Left forelimb (tissue), 1 donor: Measurements from ENCODE around the gene RAB28.
"Not testable (repeated sequence)": the region's sequence is repeated elsewhere in the genome, so short reads cannot be mapped to it uniquely, and the experiment has no call there.

Source experiments
- DNase-seq: peaks from one replicate; pipeline ENCODE4 v3.0.0-alpha.2; 2018; ENCODE audit warnings: low spot score

RAB28 gene

GRCh38 chr4:13445841-13446790 is 38.0 kb downstream of the RAB28 start:
- no peak for DNase-seq

DNA sequence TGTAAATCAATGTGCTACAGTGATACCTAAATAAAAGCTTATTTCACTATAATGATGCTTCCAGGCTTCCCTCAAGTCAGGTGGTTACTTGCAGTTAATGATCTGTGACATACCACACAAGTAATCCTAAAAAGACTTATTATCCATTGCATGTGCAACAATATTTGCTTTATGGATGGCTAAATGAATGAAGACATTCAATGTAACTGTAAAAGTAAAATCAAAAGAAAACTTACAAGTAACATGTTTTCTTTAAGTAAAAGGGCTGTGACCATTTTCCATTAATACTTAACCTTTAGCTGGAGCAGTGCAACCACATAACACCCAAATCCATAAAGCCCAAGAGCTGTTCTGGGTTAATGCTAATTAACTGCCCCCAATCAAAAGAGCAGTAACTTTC is 42.6 kb downstream of the RAB28 start:
- DNase-seq, result no peak

GRCh38 chr4:13436962-13437361 is 47.2 kb downstream of the RAB28 start:
- no peak for DNase-seq

DNA sequence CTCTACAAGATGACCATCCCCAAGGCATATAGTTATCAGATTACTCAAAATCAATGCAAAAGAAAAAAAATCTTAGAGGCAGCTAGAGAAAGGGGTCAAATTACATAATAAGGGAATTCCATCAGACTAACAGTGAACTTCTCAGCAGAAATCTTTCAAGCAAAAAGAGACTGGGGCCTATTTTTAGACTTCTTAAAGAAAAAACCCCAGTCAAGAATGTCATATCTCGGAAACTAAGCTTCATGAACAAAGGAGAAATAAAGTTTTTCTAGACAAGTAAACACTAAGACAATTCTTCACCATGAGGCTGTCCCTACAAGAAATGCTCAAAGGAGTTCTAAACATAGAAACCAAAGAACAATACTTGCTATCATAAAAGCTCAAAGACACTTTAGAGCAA is 51.7 kb downstream of the RAB28 start:
- no peak for DNase-seq

GRCh38 chr4:13430834-13431568 is 53.1 kb downstream of the RAB28 start:
- DNase-seq, result no peak

DNA sequence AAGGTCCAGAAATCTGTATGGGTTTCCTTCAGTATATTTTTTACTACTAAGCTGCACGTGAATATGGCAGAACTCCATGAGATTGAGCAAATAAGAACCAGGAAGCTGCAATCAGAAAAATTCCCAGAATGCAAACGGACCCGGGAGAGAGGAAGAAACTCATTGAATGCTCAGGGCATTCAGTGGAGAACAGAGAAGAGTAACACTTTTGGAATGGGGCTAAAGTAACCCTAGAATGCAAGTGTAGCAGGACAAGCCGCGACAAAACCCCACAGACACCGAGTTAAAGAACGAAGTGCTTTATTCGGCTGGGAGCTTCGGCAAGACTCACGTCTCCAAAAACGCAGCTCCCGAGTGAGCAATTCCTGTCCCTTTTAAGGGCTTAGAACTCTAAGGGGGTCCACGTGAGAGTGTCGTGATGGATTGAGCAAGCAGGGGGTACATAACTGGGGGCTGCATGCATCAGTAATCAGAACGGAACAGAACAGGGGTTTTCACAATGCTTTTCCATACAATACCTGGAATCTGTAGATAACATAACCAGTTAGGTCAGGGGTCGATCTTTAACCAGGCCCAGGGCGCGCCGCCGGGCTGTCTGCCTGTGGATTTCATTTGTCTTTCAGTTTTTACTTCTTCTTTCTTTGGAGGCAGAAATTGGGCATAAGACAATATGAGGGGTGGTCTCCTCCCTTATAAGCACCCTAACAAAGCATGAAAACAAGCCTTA is 56.4 kb downstream of the RAB28 start:
- no peak for DNase-seq

GRCh38 chr4:13415068-13415785 is 68.9 kb downstream of the RAB28 start:
- no peak for DNase-seq

- DNase-seq, result no peak
These were observed 70.3 kb downstream of the RAB28 start for GRCh38 chr4:13413729-13414437.

DNA sequence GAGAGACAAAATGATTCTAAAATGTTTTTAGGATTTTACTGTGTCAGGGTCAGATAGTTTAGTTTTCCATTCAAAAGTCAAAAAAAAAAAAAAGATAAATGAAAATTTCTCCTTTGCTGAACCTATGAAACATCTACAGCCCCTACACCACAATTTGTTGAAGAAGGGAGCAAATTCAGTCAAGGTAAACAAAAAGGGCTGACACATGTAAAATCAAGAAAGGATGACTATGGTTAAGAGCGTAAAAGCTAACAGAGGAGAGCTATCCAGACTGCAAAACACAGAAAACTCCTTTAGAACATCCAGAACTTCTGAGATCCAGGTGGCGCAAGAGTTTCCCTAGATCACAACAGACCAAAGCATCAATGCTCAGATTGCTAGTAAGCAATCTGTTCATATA is 72.2 kb downstream of the RAB28 start:
- DNase-seq, result no peak

- no peak for DNase-seq
These were observed 74.8 kb downstream of the RAB28 start for GRCh38 chr4:13409324-13409723.

DNA sequence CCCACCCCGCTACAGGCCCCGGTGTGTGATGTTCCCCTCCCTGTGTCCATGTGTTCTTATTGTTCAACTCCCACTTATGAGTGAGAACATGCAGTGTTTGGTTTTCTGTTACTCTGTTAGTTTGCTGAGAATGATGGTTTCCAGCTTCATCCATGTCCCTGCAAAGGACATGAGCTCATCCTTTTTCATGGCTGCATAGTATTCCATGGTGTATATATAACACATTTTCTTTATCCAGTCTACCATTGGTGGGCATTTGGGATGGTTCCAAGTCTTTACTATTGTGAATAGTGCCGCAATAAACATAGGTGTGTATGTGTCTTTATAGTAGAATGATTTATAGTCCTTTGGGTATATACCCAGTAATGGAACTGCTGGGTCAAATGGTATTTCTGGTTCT is 78.0 kb downstream of the RAB28 start:
- DNase-seq, result not testable (repeated sequence)

GRCh38 chr4:13403833-13404232 is 80.3 kb downstream of the RAB28 start:
- no peak for DNase-seq

GRCh38 chr4:13403326-13403725 is 80.8 kb downstream of the RAB28 start:
- DNase-seq, result no peak

DNA sequence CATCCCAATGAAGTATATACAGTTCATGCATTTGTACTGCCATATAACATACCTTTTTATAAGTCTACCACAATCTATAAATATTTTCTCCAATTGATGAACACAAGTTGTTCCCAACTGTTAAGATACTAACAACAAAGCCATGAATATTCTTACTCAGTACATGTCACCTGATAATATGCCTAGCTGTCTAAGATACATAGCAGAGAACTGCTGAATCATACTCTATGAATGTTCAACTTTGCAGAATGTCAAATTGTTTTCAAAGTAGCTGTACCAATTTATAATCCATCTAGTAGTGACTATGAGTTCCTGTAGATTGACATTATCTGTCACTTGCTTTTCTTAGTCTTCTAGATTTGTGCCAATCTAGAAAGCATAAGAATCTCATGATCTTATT is 84.9 kb downstream of the RAB28 start:
- DNase-seq, result no peak

DNA sequence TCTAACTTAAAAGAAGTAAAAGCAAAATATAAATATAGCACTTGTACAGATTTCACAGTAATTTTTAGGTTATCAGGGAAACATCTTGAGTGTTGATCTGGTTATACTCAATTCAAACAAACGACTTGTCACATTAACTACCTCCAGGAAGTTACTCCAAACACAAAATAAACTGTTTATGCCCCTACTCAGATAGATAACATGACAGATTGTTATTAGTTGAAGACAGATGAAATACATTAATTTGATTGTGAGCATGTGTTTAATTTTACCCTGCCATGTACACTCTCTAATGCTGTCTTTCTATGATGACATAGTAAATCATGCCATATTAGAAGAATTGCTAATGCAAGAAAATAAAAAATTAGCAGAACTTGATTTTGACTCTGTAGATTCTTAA is 88.0 kb downstream of the RAB28 start:
- no peak for DNase-seq

DNA sequence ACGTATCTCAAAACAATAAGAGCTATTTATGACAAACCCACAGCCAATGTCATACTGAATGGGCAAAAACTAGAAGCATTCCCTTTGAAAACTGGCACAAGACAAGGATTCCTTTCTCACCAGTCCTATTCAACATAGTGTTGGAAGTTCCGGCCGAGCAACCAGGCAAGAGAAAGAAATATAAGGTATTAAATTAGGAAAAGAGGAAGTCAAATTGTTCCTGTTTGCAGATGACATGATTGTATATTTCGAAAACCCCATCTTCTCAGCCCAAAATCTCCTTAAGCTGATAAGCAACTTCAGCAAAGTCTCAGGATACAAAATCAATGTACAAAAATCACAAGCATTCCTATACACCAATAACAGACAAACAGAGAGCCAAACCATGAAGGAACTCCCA is 94.2 kb downstream of the RAB28 start:
- DNase-seq, result not testable (repeated sequence)

DNA sequence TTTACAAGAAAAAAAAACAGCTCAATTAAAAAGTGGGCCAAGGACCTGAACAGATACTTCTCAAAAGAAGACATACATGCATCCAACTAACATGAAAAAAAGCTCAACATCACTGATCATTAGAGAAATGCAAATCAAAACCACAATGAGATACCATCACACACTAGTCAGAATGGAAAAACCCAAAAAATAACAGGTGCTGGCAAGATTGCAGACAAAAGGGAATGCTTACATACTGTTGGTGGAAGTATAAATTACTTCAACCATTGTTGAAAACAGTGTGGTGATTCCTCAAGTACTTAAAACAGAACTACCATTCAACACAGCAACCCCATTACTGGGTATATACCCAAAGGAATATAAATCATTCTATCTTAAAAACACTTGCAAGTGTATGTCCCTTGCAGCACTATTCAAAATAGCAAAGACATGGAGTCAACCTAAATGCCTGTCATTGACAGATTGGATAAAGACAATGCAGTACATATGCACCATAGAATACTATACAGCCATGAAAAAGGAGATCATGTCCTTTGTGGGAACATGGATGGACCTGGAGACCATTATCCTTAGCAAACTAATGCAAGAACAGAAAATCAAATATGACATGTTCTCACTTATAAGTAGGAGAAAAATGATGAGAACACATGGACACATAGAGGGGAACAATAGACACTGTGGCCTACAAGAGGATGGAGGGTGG is 97.6 kb downstream of the RAB28 start:
- DNase-seq, result no peak

- no peak for DNase-seq
These were observed 100.1 kb downstream of the RAB28 start for GRCh38 chr4:13384055-13384454.

GRCh38 chr4:13378973-13379759 is 105.0 kb downstream of the RAB28 start:
- DNase-seq, result no peak

- no peak for DNase-seq
These were observed 113.1 kb downstream of the RAB28 start for GRCh38 chr4:13371048-13371447.
